Activated T-cell treated with anti-CD3 and anti-CD28 coated beads for 4 hours (primary cell): ENCODE measurements around the gene JMY.

Source experiments
- DNase-seq: peaks from one replicate; pipeline ENCODE4 v3.0.0-alpha.2; 2020

Gene JMY

DNA sequence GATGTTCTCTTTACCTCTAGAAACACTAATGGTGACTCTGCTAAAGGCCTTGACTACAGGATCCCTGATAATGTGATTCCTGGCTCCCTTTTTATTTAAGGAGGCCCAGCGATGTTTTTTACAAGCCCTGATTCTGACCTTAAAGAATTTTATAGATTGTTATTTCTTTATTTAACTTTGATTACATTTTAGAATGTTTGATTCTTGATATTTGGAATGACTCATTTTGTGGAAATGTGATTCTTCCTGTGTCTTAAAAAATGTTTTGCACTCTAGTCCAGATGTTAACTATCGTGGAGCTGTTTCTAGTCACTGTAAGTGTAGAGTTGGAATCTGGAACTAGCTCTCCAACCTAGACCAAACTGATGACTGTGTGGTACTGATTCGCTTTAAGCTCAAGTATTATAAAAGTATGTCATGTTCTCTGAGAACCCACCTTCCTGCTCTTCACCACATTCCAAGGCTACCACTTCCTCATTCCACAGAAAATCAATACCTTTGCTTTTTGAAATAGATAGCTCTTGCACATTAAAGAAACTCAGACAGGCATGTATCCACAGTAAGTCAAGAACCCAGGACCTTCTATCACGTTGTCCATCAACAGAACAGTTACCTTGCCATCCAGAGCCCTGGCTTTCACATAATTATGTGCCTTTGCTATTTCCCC lies 65.2 kb downstream of the JMY start:
- DNase-seq = no peak

DNA sequence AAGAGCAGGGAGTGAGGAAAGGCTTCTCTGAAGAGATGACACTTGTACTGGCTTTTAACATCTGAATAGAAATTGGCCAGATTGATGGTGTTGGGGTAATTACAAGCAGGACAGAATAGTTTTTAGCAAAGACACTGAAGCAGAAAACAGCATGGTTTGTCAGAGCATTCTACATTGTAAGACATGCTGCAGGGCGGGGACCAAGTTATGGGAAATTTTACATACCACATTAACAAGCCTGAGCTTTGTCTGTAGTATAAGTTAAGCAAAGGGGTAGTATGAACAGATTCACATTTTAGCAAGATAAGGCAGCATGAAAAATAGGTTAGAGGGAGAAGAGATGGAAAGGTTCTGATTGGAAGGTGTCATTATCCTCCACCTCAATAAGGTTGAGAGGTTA lies 66.5 kb downstream of the JMY start:
- no peak for DNase-seq

DNA sequence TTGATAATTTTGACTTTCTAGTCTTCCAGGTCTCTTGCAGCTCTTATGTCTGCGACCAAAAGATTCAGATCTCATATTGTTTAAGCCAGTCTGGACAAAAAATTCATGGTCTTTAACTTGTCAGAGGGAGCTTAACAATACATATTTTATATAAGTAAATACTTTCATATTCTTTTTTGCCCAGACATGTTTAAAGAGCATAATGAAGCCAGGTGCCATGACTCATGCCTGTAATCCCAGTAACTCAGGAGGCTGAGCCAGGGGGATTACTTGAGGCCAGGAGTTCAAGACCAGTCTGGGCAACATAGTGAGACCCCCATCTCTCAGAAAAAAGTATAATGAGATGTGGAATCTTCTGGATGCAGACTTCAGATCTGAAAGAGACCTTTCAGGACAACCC lies 69.8 kb downstream of the JMY start:
- DNase-seq = no peak

DNA sequence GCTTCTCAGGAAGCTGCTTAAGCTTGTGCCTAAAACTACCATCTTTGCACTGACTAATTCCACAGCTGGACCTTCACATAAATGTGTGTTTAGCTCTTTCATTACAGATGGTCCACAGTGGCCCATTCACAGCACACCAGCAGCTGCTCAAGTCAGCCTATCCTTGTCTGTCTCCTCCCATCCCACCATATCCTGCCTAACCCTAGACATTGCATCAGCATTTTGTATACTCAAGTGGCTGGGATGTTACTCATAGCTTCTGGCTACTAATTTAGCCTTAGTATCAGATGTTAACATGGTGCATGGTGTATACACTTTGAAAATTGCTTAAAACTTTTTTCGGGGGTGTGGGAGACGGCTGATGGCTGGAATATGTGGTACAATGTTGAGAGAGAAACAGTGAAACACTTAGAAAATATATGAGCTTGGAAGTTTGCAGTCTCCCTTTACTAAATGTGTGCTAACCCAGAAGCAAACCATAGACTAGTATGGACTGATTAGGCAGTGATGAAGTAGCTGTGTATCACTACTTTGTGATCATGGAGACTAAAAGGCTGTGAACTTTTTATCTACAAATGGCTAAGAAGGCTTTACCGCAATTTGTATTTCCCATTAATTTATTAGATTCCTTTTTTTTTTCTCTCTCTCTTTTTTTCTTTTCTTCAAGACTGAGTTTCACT lies 83.1 kb downstream of the JMY start:
- no peak for DNase-seq

DNA sequence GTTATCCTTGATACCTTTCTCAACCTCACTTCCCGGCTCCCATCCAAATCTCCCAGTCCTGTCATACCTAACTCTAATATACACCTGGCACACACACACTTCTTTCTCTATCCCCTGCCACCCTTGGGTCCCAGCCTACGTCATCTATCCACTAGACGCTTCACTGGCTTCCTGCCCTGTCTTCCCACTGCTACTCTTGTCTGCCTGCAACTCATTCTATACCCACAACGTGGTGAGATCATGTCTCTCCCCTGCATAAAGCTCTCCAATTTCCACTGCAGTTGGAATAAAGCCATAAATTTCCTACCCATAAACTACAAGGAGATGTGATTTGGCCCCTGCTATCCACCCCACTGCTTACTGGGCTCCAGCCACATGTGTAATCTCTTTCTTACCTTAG lies 93.5 kb downstream of the JMY start:
- DNase-seq = no peak

DNA sequence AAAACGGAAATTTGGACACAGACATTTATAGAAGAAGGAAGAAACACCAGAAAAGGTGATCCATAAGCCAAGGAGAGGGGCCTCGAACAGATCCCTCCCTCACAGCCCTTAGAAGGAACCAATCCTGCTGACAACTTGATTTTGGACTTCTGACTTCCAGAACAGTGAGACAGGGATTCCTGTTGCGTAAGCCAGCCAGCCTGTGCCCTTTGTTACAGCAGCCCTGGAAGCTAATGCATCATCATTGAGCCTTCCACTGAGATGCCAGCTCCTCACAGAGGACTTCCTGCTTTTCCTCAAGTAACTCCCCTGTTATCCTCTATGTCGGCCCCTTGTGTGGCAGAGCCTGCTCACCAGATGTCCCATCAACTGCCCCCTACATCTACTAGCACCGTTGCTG lies 94.1 kb downstream of the JMY start:
- no peak for DNase-seq

DNA sequence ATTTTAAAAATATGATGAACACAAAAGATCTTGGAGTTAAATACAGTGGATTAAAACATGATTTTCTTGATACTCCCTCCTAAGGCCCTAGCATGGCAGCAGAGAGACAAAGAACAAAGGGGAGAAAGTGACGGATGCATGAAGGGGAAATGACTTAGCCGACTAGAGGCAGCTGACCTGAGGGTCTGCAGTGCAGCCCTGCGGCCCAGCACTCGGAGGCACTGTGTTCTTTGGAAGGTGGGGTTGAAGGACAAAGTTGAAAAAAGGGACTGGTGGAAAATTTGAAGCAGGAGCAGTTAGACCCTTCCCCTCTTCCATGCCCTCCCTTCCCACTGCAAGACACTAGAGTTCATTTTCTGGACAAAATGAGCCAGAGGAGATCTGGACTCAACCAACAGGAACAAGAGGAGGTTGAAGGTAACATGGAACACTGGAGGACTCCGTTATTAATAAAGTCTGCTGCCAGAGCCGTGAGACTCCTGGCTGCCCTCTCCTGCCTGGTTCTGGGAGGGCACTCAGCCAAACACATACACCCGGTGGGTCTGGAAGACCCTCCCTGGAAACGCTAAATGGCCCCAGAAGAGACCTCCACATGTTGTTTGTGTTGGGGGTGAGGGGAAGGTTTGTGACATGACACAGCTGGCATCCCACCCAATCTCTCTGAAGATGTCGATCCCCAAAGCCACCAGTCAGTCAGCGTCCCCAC lies 98.1 kb downstream of the JMY start:
- DNase-seq = no peak

DNA sequence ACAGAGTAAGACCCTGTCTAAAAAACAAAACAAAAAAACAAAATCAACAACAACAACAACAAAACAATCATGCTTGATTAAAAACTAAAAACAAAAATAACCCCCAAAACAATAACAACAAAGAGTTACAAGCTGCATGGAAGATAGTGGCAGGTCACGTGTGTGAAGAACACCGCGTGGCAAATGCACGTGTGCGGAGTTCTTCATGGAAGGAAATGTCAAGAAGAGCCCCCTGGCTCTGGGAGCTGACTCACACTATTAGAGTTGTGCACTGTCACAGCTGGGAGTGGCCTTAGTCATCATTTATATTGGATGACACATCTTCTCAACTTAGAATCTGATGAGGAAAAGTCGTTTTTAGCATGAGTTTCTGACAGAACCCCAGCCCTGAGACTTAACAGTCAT lies 110.5 kb downstream of the JMY start:
- DNase-seq = no peak

DNA sequence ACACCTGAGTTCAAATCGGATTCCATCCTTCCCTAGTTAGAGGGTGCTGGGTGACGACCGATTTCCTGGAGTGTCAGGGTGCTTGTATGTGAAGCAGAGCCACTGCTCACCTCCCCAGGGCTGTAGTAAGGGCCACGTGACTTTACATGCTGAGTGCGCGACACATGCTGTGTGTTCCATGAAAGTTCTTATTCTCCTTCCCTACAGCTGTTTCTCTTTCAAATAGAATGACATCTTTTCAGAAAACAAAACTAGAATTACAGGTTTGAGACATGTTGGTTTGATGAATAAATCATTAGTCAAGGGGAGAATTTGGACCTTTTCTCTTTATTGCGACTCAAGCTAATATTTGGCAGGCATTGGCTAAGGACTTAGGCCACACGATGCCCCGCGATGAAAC lies 113.1 kb downstream of the JMY start:
- no peak for DNase-seq

DNA sequence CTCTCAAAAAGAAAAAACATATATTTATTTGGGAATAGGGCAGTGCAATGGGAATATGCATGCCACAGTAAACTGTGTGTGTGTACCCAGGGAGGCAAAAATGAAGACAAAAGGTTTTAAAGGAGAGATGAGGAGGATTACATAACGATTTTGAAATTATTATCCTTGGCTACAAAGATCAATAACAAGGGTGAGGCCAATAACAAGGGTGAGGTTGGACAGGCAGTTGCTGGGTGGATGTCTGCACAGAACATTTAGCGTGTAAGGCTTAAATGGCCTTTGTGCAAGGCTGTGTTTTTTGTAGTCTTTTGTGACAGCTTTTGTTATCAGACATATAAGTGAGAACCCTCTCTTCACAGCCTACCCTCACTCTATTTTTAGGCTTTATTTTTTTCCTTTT lies 114.0 kb downstream of the JMY start:
- no peak for DNase-seq

DNA sequence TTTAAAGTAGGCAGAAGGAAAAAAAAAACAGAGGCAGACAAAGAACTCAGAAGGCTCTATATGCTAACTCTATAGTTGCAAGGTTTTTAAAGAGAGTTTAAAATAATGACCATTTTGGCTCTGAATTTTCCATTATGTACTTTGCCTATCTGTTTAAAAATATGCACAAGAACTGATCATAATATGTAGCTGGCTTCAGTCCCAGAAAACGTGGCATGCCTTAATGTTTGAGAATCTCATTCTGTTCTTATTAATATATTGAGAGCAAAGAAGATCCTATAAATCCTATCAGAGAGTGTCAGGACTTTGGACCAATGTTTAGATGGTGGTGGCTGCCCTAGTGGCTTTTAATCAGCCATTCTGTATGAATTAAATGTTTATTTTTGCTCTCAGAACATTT lies 121.5 kb downstream of the JMY start:
- DNase-seq = no peak
